Epithelial cell of proximal tubule (primary cell): ENCODE data around the gene EIF4E3. TPM values are rescaled to one million over a fixed set of nuclear protein-coding genes. Genes with fewer than 3 reads are reported as not detected.

ENCODE experiments used
- DNase-seq: peaks from one replicate; pipeline ENCODE4 v3.0.0-alpha.2; 2011; ENCODE audit warnings: low read depth
- H3K4me3 ChIP-seq: 2 replicates; pipeline ENCODE4 v1.5.1; 2011; ENCODE audit warnings: low read depth, mild to moderate bottlenecking, low read length
- total RNA-seq: library from RNA; depleted of rRNA; stranded (reverse); fragments of >200 nt; gene quantifications from 2 replicates; pipeline ENCODE4 v1.2.3, GENCODE V29; 2015
- TF ChIP-seq, protein P1 (sequence below): conservative IDR thresholded peaks from 2 replicates; pipeline ENCODE4 v1.5.1; 2012; ENCODE audit warnings: low read depth, mild to moderate bottlenecking, low read length

The EIF4E3 gene
- total RNA-seq, 1 donor from 2014 or later: 2.5 TPM

DNA sequence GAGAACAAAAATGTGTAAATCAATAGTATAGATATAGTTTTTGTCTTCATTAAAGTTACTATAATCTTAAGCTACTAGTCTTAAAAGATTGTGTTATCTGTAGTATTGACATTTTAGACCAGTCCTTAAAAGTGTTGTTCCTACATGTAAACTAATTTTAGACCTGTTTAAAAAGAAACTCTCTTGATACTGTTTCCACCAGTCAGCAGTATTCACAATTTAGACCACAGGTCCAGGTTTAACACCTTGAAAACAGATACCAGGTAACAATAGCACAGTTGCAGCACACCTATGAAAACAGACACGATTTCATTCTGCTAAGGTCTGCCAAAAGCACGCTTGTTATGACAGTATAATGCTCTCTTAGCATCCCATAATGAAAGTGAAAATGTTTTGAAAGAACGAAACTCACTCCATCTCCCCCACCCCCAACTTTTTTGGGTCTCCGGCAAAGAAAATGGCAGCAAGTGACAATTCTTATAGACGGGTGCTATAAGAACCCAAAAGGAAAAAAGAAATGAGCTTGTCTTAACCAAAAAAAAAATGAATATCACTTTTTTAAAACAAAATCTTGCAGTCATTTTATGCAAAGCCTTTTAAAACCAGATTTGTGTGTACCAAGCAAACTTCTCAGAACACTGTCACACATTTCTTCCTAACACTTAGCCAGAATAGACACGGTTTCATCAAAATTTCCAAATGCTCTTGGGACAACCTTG is 1.6 kb downstream of the EIF4E3 start:
- TF ChIP-seq, protein P1, sequence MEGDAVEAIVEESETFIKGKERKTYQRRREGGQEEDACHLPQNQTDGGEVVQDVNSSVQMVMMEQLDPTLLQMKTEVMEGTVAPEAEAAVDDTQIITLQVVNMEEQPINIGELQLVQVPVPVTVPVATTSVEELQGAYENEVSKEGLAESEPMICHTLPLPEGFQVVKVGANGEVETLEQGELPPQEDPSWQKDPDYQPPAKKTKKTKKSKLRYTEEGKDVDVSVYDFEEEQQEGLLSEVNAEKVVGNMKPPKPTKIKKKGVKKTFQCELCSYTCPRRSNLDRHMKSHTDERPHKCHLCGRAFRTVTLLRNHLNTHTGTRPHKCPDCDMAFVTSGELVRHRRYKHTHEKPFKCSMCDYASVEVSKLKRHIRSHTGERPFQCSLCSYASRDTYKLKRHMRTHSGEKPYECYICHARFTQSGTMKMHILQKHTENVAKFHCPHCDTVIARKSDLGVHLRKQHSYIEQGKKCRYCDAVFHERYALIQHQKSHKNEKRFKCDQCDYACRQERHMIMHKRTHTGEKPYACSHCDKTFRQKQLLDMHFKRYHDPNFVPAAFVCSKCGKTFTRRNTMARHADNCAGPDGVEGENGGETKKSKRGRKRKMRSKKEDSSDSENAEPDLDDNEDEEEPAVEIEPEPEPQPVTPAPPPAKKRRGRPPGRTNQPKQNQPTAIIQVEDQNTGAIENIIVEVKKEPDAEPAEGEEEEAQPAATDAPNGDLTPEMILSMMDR: no peak
- H3K4me3 ChIP-seq: peak overlapping the region; percentile 87

DNA sequence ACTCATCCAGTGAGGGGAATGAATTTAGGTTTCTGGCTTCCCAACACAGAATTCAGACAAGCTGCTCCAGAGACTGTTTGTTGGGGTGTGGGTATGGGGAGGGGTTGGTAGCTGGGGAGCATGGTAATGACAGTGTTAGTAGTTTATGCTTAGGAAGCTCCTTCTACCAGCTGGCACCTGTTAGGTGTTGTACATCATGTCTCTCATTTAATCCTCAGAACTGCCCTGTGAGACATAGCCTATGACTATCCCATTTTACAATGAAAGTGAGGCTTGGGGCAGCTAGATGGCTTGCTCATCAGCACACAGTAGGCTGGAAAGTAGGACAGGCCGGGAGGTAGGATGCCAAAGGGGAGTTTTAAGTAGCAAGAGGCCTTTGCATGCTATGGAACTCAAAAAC is 2.5 kb downstream of the EIF4E3 start:
- H3K4me3 ChIP-seq: no peak overlapping the region
- TF ChIP-seq, protein P1: no peak
- no peak for DNase-seq

More for the DNA sequence above, 1.6 kb downstream of the EIF4E3 start:
- DNase-seq: no peak

DNA sequence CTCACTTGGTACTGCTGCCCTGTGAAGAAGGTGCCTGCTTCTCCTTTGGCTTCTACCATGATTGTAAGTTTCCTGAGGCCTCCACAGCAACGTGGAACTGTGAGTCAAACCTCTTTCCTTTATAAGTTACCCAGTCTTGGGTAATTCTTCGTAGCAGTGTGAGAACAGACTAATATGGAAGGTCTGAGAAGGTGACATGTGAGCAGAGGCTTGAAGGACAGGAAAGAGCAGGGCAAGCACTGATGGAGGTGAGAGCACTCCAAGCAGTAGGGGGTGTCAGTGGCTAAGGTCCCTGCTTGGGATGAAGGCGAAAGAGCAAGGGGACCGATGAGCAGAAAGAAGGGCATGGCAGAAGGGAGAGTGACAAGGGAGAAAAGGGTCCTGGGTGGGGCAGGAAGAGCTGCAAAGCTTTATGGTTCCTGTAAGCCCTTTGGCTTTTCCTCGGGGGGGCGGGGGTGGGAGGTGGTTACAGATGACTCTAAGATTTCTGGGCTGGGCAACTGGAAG is 3.5 kb downstream of the EIF4E3 start:
- TF ChIP-seq, protein P1: no peak
- H3K4me3 ChIP-seq: no peak overlapping the region
- no peak for DNase-seq

DNA sequence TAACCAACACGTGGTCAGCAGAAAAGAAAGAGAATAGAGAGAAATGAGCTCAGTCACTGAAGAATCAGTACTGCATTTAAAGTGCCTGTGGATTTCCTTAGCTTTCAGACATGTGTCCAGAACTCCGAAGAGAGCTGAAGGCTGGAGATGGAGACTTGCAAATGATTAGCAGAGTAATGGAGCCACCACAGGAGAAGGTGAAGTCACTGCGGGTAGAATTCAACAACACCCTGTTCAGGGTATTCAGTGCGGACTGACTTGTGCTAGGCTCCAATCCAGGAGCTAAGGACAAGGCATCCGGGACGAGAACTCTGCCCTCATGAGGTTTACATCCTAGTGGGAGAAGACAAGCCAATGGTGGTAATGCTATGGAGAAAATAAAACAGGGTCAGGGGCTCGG is 4.2 kb downstream of the EIF4E3 start:
- no peak overlapping the region for H3K4me3 ChIP-seq
- TF ChIP-seq, protein P1: no peak
- DNase-seq: no peak

DNA sequence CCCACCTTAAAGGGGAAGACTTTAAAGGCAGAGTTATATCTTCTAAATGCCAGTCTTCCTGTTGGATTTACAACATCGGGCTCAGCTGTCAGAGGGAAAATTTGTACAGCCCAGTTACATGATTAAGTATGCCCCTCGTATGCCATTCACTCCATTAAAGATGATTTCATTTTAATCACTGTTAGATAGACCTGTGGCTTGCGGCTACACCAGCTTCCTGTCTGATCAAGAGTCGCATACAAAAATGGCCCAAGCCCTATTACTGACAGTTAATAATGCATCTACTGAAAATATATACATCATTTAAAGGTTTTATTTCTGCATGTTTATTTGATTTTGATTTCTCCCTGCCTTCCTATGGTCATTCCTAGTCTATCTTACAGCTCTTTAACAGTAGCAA is 7.1 kb downstream of the EIF4E3 start:
- no peak overlapping the region for H3K4me3 ChIP-seq
- DNase-seq: no peak
- TF ChIP-seq, protein P1: no peak

DNA sequence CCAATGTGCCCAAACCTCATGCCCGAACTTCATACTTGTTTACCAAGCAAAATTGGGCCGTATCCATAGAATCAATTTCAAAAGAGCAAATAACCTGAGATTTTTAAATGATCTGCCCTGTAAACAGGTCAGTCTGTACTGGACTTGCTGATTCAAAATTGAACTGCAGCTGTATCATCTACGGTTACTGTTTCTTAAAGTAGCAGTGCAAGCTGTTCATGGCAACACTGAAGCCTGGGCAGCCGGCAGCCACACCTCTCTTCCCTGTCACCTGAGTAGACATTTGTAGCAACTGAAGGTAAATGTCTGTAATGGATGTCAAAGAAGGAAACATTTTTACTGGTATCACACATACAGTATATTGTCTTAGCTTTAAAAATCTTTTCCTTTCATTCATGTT is 10.6 kb downstream of the EIF4E3 start:
- TF ChIP-seq, protein P1: no peak
- no peak overlapping the region for H3K4me3 ChIP-seq
- DNase-seq: no peak

DNA sequence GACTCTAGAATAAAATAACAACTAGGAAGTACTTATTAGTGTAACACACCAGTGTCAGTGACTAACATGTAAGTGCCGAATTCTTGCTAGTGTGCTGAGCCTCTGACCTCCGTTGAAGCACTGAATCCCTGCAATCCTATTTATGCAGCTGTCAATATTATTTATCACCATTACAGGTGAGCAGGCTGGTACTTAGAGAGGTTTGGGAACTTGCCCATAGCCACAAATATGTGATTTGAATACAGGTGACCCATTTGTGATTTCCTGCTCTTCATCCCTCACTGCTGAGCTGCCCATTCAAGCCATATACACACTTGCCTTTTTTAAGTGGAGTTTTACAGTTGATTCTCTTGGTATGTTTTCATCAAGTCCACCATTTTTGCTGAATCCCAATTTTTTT is 12.2 kb downstream of the EIF4E3 start:
- no peak overlapping the region for H3K4me3 ChIP-seq
- no peak for DNase-seq
- TF ChIP-seq, protein P1: no peak
